Type B pancreatic cell (in vitro differentiated cells): ENCODE results near the gene ACAA1. TPM values are rescaled to one million over a fixed set of nuclear protein-coding genes. Genes with fewer than 3 reads are reported as not detected.
A peak's percentile ranks its signal among the peaks of the same experiment; 100 is the strongest.

Source experiments
- DNase-seq: peaks from one replicate; pipeline ENCODE4 v3.0.0; 2021; ENCODE audit warnings: mixed read lengths; ENCODE audit not compliant: unreplicated experiment; ENCODE audit errors: extremely low spot score
- H3K27ac Mint-ChIP-seq: 2 replicates; pipeline ENCODE4 v1.8.0; 2021; ENCODE audit warnings: mild to moderate bottlenecking, mixed read lengths
- H3K27me3 Mint-ChIP-seq: 2 replicates; pipeline ENCODE4 v1.8.0; 2021; ENCODE audit warnings: mixed read lengths
- H3K36me3 Mint-ChIP-seq: 2 replicates; pipeline ENCODE4 v1.8.0; 2021; ENCODE audit warnings: mixed read lengths
- H3K4me1 Mint-ChIP-seq: one replicate; pipeline ENCODE4 v1.8.0; 2021; ENCODE audit warnings: mixed read lengths; ENCODE audit not compliant: unreplicated experiment
- H3K4me3 Mint-ChIP-seq: 2 replicates; pipeline ENCODE4 v1.8.0; 2021; ENCODE audit warnings: mild to moderate bottlenecking, mixed read lengths
- H3K9me3 Mint-ChIP-seq: 2 replicates; pipeline ENCODE4 v1.8.0; 2021; ENCODE audit warnings: mixed read lengths
- total RNA-seq: library from RNA; stranded (reverse); gene quantifications from 2 replicates; pipeline ENCODE4 v1.2.1, GENCODE V29; 2021; ENCODE audit warnings: low replicate concordance
- TF ChIP-seq, protein P1 (sequence below): fragments of 200-600 bp; sonication (generic); conservative IDR thresholded peaks from 2 replicates; pipeline ENCODE4 v1.5.0; 2021; ENCODE audit warnings: antibody characterized with exemption, mild to moderate bottlenecking

ACAA1 gene
- total RNA-seq, 1 donor from 2014 or later: 81.2 TPM

DNA sequence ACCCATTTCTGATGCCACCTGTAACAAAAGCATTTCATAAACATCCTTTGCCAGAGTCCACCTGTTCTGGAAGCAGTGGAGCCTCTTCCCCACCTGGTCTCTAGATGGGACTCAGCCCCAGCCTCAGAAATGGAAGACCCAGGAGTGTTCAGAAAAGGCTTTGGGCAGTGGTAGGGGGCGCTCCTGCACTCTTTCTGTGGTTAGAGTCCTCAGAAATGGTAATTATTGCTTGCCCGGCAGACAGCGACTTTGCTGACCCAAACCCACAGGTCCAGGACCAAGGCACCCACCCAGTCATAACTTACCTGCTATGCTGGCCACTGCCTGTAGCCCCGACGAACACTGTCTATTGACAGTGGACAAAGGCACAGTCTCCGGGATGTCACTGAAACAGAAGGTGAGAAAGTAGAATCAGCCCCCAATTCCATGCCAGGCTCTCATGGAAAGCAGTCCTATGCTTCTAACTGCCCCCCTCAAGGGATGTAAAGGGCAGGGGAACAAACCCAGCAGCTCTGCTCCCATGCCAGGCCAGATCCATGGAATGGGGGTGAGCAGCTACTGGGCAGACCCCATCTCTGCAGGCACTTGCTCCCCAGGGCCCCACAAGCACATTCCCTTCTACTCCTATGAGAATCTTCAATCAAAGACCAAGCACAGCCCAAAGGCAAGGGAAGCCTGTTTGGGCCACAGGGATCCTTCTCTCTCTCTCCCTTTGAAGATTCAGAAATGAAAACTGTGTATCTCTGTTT, 5.1 kb downstream of the ACAA1 start:
- TF ChIP-seq, protein P1, sequence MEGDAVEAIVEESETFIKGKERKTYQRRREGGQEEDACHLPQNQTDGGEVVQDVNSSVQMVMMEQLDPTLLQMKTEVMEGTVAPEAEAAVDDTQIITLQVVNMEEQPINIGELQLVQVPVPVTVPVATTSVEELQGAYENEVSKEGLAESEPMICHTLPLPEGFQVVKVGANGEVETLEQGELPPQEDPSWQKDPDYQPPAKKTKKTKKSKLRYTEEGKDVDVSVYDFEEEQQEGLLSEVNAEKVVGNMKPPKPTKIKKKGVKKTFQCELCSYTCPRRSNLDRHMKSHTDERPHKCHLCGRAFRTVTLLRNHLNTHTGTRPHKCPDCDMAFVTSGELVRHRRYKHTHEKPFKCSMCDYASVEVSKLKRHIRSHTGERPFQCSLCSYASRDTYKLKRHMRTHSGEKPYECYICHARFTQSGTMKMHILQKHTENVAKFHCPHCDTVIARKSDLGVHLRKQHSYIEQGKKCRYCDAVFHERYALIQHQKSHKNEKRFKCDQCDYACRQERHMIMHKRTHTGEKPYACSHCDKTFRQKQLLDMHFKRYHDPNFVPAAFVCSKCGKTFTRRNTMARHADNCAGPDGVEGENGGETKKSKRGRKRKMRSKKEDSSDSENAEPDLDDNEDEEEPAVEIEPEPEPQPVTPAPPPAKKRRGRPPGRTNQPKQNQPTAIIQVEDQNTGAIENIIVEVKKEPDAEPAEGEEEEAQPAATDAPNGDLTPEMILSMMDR: peak; percentile 68
- Mint-ChIP-seq H3K27ac (no peak overlapping the region), H3K4me1 (peaks cover 30% of the 10 kb centered on the region), H3K9me3 (no peaks in the 10 kb centered on the region), H3K27me3 (no peaks in the 10 kb centered on the region), H3K4me3 (no peak overlapping the region), H3K36me3 (peaks cover 26% of the 10 kb centered on the region)
- DNase-seq: no peak

DNA sequence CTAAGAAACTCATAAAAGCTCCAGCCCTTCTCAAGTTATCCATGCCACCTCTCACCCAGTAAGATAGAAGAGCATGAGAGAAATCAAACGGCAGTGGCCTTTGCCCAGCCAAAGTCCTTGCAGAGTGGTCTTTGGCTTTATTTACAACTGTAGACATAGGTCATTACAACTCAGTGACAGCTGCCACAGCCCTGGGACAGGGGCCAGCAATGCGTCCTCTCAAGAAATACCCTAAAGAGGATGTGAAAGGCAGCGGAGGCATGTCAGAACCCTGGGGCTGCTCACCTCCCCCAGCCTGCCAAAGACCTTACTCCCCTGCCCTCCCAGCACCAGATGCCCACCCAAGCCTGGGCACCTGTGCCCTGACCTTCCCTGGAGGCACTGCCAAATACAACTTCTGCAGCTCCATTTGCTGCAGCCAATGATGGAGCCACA, 6.3 kb downstream of the ACAA1 start:
- DNase-seq: no peak
- no peaks in the 10 kb centered on the region for H3K27me3 Mint-ChIP-seq
- H3K27ac Mint-ChIP-seq: peak overlapping the region; percentile 35
- no peaks in the 10 kb centered on the region for H3K9me3 Mint-ChIP-seq
- TF ChIP-seq, protein P1: no peak
- H3K36me3 Mint-ChIP-seq: peaks cover 28% of the 10 kb centered on the region
- H3K4me1 Mint-ChIP-seq: peaks cover 22% of the 10 kb centered on the region
- H3K4me3 Mint-ChIP-seq: no peak overlapping the region

DNA sequence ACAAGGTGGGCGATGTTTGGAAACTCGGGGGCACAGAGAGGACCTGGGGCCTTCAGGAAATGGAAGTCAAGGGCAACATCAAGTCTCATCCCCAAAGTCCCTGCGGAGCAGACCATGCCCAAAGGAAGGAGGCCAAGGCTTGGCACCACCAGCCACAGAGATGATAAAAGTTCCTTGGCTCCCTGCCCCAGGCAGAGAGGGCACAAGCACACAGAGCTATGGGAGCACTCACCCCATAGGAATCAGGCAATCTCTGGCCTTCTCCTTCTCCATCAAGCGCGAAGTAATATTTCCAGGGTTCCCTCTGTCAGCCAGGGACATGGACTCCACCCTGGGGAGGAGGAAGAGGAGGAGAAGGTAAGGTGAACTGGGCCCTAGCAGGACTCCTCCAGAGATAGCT, 7.9 kb downstream of the ACAA1 start:
- H3K4me3 Mint-ChIP-seq: no peak overlapping the region
- peaks cover 10% of the 10 kb centered on the region for H3K4me1 Mint-ChIP-seq
- TF ChIP-seq, protein P1: no peak
- H3K27ac Mint-ChIP-seq: no peak overlapping the region
- H3K27me3 Mint-ChIP-seq: no peaks in the 10 kb centered on the region
- no peaks in the 10 kb centered on the region for H3K9me3 Mint-ChIP-seq
- peak; percentile 27 for DNase-seq
- peaks cover 30% of the 10 kb centered on the region for H3K36me3 Mint-ChIP-seq

DNA sequence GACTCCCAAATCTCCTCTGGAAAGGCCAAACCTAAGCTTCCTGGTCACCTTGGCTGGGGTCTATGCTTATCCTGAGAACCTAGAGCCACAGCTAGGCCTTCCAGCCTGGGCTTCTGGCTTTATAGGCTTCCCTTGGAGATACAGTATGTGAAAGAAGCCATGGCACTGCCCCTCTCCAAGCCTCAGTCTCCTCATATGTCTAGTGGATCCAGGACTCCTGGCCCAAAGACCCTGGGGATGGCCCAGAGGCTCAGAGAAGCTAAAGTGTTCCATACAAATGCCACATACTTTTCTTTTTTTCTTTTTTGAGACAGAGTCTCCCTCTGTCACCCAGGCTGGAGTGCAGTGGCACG, 8.6 kb downstream of the ACAA1 start:
- TF ChIP-seq, protein P1: no peak
- Mint-ChIP-seq H3K27me3 (no peaks in the 10 kb centered on the region), H3K27ac (no peak overlapping the region), H3K9me3 (no peaks in the 10 kb centered on the region), H3K36me3 (peaks cover 27% of the 10 kb centered on the region), H3K4me1 (peaks cover 5% of the 10 kb centered on the region), H3K4me3 (no peak overlapping the region)
- DNase-seq: no peak

DNA sequence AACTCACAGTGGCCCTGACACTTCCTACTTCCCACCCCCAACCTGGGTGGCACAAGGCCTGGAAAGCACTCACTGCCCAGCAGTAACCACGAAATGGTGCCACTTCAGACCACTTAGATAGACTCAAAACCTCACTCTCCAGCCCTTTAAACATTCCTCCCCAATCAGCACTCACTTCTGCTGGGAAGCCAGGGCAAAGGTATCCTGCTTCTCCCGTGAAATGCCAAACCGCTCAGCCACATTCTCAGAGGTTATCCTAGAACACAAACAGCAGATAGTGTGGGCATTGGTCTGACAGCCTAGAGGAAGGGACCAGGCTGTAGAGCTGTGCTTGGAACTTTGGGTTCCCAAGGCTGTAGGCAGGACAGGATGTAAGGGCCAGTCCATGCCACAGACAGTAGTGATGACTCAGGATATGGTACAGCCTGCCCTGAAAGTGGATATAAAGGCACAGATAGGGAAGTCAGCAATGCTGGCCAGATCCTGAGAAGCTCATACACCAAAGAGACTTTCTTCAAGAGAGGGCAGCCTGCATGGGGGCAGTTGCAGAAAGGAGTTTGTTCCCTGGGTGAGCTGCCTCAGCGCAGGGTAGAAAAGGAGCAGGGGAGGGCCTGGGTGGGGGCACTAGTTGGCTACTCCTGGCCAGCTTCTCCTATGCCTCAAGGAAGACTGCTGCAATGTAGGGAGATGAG, 9.2 kb downstream of the ACAA1 start:
- no peak for DNase-seq
- Mint-ChIP-seq H3K9me3 (no peaks in the 10 kb centered on the region), H3K27me3 (no peaks in the 10 kb centered on the region), H3K4me3 (no peak overlapping the region), H3K36me3 (peaks cover 27% of the 10 kb centered on the region), H3K4me1 (no peaks in the 10 kb centered on the region), H3K27ac (no peak overlapping the region)
- TF ChIP-seq, protein P1: no peak
